SK-N-MC (cell line): ENCODE data around the gene SLC38A6.

Experiments used
- EZH2 ChIP-seq: fragments of 200-600 bp; sonication (generic); IDR thresholded peaks from one replicate; pipeline ENCODE4 v1.6.1; 2017; ENCODE audit warnings: antibody characterized with exemption
- FOXP2 ChIP-seq: optimal IDR thresholded peaks from 2 replicates; pipeline ENCODE3; 2011; ENCODE audit warnings: mild to moderate bottlenecking, moderate library complexity; ENCODE audit not compliant: insufficient read depth; ENCODE audit errors: extremely low read length, control extremely low read depth
- POLR2AphosphoS5 ChIP-seq: IDR thresholded peaks from 2 replicates; pipeline ENCODE4 v1.6.1; 2012; ENCODE audit warnings: mild to moderate bottlenecking, low read depth, low read length, borderline replicate concordance

DNA sequence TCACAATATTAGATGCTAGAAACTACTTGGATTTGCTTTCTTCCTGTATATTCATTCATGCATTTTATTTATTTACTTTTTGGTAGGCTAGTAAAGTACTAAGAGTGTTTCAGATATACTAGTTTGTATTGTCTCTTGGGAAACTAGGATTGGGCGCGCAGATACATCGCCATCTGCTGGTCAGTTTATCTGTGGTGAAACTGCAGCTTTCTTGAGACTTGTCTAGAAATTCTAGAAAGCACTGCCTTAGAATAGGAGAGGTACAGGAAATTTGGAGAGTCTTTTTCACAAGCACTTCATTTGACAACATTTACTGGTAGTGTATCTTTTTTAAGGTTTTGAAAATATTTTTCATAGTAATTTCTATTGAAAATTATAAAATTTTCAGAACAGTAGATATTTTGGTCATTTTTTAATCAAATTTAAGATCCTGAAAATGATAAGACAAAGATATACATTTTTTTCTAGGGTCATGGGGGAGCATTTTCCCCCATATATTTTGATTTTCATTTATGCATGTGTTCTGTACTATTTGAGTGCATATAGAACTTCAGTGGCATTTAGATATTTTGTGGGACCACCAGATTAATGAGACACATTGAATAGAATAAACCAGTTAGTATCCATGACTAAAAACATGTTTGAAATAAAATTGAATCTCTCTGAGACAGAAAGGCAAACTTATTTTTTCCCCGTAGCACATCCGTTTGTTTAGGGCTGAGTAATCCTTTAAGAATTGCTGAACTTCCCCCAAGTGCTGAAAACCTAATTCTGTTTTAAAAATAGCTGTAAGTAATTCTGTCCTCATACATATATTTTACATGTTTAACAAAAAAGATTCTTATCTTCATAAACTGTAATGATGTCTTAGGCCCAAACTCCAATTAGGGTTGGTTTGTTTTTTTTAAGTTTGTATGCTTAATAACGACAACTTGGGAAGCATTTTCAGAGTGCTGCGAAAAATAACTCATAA is 44.5 kb downstream of the SLC38A6 start:
- TF ChIP-seq EZH2 (no peak), POLR2AphosphoS5 (no peak), FOXP2 (peak; percentile 54)
